Stimulated activated CD4-positive, alpha-beta T cell treated with anti-CD3 and anti-CD28 coated beads, Interleukin-12 subunit alpha, Interleukin-12 subunit beta, amount 100 ng/mL, for 48 hours (primary cell): ENCODE measurements around the gene C22orf31.
"Not testable (repeated sequence)": the region's sequence is repeated elsewhere in the genome, so short reads cannot be mapped to it uniquely, and the experiment has no call there.

ENCODE experiments used
- DNase-seq, 3 donors: peaks; one replicate each; pipeline ENCODE4 v3.0.0-alpha.2; 2020; ENCODE audit warnings: low read depth in 2 of 3, low spot score in 1 of 3

The C22orf31 gene

DNA sequence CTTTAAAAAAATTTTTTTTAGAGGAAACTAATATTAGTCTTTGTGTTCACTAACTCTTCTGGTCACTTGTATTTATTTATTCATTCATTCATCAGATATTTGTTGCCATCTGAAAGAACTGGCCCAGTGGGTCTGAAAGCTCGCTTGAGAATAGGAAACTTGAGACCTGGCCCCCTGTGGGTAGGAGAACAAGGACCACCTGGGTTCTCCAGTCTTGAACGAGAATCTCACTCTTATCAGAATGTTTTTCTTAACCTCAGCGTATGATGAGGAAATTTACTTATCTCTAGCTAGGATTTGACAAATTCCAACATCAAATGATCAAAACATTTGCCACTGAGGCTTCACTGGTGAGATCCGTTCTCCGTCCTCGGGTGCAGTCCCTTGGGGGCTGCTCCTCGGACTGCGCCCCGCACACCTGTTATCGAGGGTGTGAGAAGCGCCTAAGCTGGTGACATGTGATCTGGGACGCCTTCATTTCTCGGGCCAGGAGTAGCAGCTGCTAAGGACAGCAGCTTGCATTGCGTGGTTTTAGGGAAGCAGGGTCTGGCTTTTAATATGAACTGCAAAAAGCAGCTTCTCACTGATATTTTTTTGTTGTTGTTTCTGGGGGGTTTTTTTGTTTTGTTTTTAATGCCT lies 6.3 kb downstream of the C22orf31 start:
- no peak for DNase-seq

DNA sequence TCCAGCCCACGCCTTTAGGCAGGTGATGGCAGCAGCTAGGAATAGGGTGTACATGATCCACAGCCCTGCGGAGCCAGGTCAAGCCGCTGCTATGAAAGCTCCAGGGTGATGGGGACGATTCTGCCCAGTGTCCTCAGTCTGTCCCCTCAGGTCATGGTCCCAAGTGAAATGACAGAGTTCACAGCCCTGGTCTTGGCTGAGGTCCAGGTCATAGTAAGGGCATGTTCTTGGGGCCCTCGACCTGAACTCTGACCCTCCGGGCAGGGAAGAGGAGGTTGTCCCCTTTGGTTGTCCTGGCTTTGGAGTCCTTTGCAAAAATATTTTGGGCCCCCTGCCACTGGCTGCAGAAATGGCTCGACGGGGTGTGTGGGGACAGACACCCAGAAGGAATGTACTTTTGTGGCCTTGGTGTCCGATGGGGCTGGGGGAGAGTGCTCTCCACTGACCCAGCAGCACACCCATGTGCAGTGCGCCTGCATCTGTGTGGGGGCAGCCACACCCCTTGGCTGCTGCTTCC lies 7.3 kb downstream of the C22orf31 start:
- DNase-seq, result no peak

- no peak for DNase-seq
Observed at GRCh38 chr22:29053048-29053702, 8.5 kb downstream of the C22orf31 start.

DNA sequence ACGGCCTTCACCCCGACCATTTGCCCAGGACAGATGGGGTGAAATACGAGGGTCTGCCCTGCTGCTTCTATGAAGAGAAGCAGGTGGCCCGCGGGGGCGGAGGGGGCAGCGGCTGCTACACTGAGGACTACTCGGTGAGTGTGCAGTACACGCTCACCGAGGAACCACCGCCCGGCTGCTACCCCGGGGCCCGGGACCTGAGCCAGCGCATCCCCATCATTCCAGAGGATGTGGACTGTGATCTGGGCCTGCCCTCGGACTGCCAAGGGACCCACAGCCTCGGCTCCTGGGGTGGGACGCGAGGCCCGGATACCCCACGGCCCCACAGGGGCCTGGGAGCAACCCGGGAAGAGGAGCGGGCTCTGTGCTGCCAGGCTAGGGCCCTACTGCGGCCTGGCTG lies 11.2 kb downstream of the C22orf31 start:
- DNase-seq, result no peak

DNA sequence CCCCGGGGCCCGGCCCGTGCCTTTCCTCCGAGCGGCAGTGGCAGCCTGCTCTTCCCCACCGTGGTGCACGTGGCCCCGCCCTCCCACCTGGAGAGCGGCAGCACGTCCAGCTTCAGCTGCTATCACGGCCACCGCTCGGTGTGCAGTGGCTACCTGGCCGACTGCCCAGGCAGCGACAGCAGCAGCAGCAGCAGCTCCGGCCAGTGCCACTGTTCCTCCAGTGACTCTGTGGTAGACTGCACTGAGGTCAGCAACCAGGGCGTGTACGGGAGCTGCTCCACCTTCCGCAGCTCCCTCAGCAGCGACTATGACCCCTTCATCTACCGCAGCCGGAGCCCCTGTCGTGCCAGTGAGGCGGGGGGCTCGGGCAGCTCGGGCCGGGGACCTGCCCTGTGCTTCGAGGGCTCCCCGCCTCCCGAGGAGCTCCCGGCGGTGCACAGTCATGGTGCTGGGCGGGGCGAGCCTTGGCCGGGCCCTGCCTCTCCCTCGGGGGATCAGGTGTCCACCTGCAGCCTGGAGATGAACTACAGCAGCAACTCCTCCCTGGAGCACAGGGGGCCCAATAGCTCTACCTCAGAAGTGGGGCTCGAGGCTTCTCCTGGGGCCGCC lies 11.9 kb downstream of the C22orf31 start:
- no peak for DNase-seq

DNA sequence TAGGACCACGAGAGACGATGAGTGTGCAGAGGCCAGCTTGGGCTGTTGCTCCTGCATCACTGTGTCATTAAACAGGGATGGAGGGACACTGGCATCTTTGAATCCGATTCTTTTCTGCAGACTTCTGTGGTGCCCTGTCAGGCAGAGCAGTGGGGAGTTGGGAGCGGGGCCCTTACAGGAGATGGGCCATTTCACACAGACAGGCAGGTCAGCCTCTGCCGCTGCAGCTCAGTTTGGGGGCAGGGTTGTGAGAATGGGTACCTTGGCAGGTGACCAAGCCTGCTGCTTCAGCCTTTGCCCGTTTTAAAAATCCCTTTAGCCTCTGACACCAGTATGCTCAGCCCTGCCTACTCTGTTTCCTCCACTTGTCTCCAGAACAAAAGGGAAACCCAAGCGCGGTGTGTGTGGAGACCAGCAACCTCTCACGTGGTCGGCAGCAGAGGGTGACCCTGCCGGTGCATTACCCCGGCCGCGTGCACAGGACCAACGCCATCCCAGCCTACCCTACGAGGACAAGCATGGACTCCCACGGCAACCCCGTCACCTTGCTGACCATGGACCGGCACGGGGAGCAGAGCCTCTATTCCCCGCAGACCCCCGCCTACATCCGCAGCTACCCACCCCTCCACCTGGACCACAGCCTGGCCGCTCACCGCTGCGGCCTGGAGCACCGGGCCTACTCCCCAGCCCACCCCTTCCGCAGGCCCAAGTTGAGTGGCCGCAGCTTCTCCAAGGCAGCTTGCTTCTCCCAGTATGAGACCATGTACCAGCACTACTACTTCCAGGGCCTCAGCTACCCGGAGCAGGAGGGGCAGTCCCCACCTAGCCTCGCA lies 12.6 kb downstream of the C22orf31 start:
- no peak for DNase-seq

DNA sequence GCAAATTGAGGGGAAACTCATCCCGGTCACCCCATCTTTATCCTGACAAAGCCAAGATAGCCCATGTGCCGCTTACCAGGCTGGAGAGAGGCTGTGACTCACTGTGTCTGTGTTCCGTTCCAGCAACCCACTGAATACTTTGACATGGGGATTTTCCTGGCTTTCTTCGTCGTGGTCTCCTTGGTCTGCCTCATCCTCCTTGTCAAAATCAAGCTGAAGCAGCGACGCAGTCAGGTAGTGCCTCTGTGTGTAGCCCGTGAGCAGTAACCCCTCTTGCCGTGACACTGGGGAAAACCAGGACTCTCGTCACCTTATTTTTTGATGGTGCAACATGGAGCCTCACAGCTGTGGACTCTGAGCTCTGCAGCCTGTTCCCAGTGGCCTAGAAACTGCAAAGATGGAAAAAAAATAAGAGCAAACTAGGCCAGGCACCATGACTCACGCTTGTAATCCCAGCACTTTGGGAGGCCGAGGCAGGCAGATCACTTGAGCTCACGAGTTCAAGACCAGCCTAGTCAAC lies 16.9 kb downstream of the C22orf31 start:
- no peak for DNase-seq

GRCh38 chr22:29043906-29044575 lies 17.6 kb downstream of the C22orf31 start:
- no peak for DNase-seq

GRCh38 chr22:29041408-29041807 lies 20.2 kb downstream of the C22orf31 start:
- DNase-seq, result no peak

- peak; percentile 10 to 64 (median 34) for DNase-seq
Observed at GRCh38 chr22:29040385-29041275, 21.0 kb downstream of the C22orf31 start.

- DNase-seq, result not testable (repeated sequence)
Observed at GRCh38 chr22:29039684-29040083, 21.9 kb downstream of the C22orf31 start.

GRCh38 chr22:29039148-29039547 lies 22.5 kb downstream of the C22orf31 start:
- no peak for DNase-seq

DNA sequence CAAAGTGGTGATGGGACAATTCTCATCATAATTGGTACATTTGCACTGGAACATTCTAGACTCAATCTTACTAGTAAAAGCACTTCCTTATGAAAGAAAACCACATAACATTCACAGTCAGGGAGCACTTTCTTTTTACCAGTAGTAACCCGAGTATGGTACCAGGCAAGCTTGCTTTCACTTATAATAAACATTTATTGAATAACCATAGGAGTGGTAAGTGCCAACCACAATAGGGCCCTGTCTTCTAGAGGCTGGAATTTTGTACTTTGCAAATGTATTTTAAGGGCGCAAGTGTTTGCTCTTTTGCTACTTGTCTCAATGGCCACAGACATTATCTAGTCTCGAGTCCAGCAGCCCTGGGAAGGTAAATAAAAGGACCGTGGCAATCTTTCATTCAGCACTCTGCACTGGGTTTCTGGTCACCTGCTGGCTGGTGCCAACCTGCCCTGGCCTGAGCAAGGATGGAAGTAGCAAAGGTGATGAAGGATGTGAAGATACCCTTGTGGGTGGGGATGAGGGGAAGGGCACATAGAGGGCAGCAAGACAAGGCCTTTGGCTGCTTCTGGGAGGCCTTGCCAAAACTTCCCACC lies 24.2 kb downstream of the C22orf31 start:
- no peak for DNase-seq

DNA sequence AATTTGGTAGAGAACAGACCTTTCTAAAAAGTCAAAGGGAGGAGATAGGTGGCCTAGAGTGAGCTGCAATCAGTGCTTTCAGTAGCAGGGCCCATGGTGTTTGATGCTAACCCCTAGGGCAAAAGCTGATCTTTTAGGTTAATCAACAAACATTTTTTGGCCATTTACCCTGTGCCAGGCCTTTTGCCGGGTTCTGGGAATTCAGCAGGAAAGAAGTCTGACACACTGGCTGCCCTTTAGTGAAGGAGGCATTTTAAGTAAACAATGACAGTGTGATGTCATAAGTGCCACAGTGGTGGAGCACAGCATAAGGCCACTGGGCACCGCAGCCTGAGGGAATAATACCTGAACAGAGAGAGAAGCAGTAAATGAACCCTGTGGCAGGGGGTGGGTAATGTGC lies 29.0 kb downstream of the C22orf31 start:
- no peak for DNase-seq

GRCh38 chr22:29032014-29032475 lies 29.6 kb downstream of the C22orf31 start:
- DNase-seq, result no peak

DNA sequence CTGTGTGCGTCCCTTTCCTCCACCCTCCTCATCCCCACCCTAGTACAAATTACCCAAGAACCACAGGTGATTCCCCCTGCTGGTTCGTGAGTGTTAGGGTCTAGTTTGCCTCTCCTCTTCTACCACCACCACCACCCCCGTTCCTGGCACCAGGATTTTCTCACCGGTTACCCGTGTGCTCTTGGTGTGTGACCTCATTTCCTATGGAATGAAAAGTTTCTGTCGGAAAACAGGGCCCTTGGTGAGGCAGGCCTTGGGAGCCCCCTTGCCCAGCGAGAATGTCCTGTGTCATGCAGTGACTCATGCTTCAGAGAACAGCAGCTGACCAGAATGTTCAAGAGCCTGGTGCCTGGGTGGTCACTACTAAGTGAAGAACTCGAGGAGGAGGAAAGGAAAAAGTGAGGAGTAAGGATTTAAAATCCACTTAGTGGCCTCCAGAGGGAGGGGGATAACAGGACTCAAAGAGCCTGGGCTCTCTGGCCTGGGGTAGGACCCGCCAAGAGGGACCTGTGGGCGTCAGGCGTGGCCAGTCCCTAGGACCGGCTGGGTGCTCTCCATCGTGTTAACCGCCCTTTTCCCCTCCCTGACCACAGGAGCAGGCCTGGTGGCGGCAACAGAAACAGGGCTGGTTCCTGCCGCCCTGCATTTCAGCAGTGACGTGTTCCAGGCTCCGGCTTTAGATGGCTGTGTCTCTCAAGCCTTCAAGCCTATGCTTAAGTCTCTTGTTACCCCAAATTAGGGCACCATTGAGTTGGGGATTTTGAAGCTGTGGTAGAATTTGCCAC lies 30.2 kb downstream of the C22orf31 start:
- no peak for DNase-seq

- DNase-seq, result no peak
Observed at GRCh38 chr22:29030618-29031226, 30.9 kb downstream of the C22orf31 start.

DNA sequence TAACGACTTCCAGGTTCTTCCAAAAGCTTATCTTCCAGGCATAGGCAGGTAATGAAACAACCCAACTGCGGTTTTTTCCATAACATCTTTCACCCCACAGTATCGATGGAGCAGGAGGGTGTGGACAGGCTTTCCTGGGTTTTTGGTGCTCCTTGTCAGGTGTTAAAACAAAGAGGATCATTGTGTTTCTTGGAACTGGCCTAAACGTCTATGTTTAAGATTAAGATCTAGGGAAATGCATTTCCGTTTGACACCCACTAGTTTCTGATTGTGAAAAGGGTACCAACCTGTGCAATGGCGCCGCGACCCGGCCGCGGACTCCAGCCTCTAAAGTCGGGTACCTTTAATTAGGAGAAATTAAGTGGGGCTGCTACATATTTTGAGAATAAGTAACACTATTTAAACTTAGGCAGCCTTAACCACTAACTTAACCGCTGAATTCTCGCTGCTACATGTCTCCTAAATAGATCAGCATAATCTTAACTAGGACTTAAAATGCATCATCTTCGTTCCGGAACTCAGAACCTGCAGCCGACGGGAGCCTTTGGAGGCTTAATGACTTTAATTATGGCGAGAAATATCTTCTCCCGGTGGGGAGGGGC lies 31.5 kb downstream of the C22orf31 start:
- DNase-seq, result no peak
